ENCODE measurements around the gene USP10.

USP10 gene

DNA sequence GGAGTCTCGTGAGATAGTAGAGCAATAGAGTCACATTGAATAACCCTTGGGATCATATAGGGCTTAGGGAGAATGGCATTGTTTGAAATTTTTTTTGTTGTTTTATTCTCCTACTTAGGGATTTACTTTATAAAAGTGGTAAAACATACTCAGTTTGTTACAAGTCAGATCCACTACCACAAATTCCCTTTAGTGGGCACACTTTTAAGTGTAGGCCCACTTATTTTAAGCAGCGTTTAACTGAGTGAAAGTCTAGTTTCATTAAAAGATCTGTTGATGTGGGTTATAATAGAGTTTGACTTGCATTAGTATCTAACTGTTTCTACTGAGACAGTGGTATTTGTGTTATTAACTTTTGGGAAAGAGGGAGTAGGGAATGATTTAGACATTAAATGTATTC is 49.3 kb downstream of the USP10 start:
- DNase-seq (ENCODE audit: insufficient read length, low spot score) (no peak), FAIRE-seq (no peak)

GRCh38 chr16:84749815-84750214 is 50.0 kb downstream of the USP10 start:
- no peak for DNase-seq (ENCODE audit: insufficient read length, low spot score)
- no peak for FAIRE-seq

- DNase-seq (ENCODE audit: insufficient read length, low spot score) (no peak), FAIRE-seq (no peak)
Measured at GRCh38 chr16:84750575-84750974, 50.8 kb downstream of the USP10 start.

- DNase-seq (ENCODE audit: insufficient read length, low spot score) (no peak), FAIRE-seq (no peak)
Measured at GRCh38 chr16:84751241-84751640, 51.4 kb downstream of the USP10 start.

- FAIRE-seq, result peak; percentile 23
- no peak for DNase-seq (ENCODE audit: insufficient read length, low spot score)
Measured at GRCh38 chr16:84751947-84752346, 52.1 kb downstream of the USP10 start.

DNA sequence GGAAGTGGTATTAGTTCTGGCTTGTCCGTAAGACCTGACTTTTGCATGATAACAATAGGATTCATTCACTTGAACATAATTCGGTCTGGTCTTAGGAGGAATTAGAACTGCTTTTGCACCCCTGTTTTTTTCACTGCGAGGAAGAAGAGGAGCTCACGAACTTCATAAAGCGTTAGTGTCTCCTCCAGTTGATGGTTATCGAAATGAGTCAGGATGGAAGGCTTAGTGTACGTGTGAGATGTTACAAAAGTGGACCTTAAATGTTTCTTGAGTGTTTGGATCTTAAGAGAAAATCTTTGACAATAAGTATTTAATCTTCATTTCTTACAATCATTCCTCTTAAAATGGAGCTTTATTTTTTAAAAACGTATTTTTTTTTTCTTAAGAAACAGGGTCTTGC is 52.8 kb downstream of the USP10 start:
- FAIRE-seq, result no peak
- no peak for DNase-seq (ENCODE audit: insufficient read length, low spot score)

GRCh38 chr16:84753412-84754326 is 53.9 kb downstream of the USP10 start:
- DNase-seq (ENCODE audit: insufficient read length, low spot score) (no peak), FAIRE-seq (no peak)

- FAIRE-seq, result peak; percentile 96
- DNase-seq (ENCODE audit: insufficient read length, low spot score), result peak; percentile 42
Measured at GRCh38 chr16:84754353-84754856, 54.6 kb downstream of the USP10 start.

DNA sequence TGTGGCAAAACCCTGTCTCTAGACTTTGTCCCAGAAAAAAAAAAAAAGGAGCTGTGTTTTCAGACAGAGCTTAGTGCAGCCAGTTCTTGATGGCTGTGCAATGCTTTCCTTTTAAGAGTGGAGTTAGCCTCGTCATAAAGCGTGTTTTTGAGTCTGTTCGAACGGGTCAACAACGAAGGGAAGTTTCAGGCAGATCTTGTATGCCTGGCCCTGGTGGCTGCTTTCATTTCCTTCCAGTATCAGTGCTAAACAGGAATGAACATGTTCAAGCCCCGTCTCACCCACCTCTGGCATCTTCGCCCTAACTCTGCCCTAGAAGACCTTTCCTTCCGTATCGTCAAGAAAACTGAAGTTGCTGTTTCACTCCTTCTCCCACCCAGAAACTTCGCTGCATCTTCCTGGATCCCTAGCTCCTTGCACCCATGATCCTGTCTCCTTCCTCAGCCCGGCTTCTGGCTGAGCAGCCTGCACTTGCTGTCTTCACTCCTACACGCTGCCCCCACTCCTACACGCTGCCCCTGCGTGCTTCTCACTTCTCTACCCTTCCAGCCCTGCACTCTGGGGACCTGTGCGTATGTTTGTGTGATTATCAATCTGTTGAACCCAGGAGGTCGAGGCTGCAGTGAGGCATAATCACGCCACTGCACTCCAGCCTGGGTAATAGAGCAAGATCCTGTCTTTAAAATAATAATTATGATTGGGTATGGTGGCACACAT is 55.3 kb downstream of the USP10 start:
- no peak for FAIRE-seq
- DNase-seq (ENCODE audit: insufficient read length, low spot score), result no peak

- no peak for FAIRE-seq
- no peak for DNase-seq (ENCODE audit: insufficient read length, low spot score)
Measured at GRCh38 chr16:84756830-84757229, 57.0 kb downstream of the USP10 start.

DNA sequence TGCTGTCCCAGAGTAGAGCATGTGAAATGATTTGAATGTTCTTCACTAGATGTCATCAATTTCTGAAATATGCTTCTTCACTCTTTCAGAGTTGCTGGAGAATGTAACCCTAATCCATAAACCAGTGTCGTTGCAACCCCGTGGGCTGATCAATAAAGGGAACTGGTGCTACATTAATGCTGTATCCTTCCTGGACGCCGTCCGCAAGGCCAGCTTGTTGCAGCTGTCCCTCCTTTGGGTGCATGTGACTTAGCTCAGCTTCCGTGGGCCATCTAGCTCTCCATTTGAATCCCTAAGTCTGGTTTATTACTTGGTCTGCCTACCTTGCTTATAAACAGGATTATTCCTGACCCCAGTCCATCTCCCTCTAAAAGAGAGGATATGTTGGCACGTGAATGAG is 58.8 kb downstream of the USP10 start:
- DNase-seq (ENCODE audit: insufficient read length, low spot score), result no peak
- no peak for FAIRE-seq

GRCh38 chr16:84759061-84759460 is 59.3 kb downstream of the USP10 start:
- FAIRE-seq, result no peak

DNA sequence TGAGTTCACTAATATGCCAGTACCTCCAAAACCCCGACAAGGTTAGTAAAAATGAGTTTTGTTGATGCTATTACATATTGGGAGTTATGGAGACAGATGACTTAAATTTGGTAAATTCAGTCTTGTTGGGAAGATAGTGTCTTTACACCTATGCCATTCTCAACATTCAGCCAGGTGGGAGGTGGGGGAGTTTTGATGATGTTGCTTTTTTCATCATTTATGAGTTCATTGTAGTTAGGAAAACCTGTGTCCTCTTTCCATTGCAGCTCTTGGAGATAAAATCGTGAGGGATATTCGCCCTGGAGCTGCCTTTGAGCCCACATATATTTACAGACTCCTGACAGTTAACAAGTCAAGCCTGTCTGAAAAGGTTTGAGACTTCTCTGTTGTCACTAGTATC is 60.1 kb downstream of the USP10 start:
- DNase-seq (ENCODE audit: insufficient read length, low spot score) (no peak), FAIRE-seq (no peak)

More at GRCh38 chr16:84759061-84759460, 59.3 kb downstream of the USP10 start:
- DNase-seq (ENCODE audit: insufficient read length, low spot score), result no peak

DNA sequence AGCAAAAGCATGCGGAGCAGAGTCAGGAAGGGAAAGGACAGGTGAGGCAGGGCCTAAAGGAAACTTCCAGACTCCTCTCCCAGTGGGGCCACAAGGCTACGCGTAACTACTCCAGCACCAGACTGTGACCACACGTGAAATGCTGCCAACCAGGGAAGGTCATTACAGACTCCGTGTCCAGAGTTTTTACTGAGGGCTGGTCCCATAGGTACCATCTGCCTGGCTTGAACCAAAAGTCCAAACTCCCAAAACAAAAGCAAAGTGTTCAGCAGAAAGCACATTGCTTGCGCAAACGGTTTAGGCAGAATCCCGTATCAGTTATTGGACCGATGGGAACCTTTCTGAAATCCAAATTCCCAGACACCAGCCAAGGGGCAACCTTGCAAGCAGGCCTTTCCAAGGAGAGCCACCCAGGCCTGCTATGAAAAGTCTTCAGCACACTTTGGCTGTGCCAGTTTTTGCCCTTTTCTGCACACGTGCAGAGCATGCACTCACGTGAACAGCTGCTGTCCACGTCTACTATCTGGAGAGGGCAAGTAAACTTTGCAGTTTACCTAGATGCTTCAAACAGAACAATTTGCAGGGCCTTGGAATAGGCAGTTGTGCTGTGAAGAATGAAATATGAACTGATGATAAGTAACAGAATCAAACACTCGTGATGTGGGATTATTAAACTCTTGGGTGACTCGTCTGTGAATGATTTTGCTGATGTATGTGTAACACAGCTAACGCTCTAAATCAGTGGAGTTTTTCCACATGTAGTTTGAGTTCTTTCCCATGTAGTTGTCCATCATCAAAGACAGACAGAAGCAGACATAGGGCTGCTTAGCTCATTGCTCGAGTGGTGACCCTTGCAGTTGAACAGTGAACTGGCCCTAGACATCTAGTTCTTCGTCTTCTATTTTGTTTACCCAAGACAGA is 61.9 kb downstream of the USP10 start:
- DNase-seq (ENCODE audit: insufficient read length, low spot score), result no peak
- no peak for FAIRE-seq

DNA sequence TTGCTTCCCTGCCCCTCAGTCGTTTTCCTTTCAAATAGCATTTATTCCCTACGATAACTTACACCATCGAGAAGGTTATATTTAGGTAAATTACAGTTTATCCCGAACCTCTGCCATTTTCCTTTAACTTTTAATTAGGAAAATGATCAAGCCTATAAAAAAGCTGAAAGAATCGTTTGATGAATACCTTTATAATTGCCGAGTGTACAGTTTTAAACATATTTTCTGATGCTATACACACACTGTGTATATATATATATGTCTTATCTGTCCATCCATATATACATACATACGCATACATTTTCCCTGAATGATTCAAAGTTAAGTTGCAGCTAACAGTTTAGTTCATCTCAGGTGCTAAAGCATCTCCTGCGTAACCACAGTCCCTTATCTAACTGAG is 63.4 kb downstream of the USP10 start:
- no peak for FAIRE-seq

DNA sequence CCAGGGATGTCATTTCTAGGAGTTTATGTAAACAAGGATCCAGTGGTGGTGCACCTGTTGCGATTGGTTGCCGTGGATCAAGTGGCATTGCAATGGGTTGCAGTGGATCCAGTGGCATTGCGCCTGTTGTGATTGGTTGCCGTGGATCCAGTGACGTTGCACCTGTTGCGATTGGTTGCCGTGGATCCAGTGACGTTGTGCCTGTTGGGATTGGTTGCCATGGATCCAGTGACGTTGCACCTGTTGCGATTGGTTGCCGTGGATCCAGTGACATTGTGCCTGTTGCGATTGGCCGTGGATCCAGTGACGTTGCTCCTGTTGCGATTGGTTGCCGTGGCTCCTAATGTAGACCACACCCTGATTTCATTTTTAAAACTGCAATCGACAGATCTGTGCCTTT is 63.8 kb downstream of the USP10 start:
- DNase-seq (ENCODE audit: insufficient read length, low spot score) (no peak), FAIRE-seq (no peak)

More for the DNA sequence above, 63.4 kb downstream of the USP10 start:
- no peak for DNase-seq (ENCODE audit: insufficient read length, low spot score)

- DNase-seq (ENCODE audit: insufficient read length, low spot score) (no peak), FAIRE-seq (no peak)
Measured at GRCh38 chr16:84764970-84765369, 65.2 kb downstream of the USP10 start.

DNA sequence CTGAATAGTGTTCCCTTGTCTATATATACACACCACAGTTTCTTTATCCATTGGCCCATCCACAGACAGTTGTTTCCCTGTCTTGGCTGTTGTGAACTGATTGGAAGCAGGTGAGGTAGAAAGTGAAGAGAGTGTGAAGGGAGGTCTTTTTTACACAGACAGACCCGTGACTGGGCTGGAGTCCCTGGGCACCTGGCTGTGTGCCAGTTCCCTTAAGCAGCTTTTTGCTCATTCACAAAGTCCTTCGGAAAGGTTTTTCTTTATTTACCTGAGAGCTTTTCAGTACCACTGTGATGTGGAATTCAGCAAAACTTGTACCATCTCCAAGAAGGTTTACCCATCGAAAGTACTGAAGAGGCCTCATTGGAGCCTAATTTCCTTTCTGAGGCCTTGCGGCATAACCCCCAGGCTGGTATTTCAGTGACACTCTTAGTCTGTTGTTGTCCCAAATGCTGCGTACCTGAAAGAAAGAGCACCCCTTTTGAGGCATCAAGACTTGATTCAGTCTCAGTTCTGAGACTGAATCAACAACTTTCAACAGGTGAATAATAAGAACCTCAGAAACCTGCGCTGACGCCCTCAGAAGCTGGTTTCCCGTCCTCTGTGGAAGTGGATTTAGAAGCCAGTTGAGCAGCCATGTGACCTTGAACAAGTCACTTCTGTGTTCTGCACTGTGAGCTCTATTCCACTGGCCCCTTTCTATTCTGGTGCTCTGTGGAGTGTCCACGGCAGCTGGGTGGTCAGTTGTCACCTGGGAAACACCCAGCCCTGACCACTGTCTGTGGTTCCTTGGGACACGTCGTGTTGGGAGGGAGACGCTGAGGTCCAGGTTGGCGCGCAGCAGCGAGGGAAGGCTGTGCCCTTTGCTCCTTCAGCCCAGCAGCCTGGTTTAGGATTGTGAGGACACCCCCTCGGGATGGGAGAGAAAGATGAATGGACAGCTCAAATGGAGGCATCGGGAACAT is 66.1 kb downstream of the USP10 start:
- FAIRE-seq, result no peak

DNA sequence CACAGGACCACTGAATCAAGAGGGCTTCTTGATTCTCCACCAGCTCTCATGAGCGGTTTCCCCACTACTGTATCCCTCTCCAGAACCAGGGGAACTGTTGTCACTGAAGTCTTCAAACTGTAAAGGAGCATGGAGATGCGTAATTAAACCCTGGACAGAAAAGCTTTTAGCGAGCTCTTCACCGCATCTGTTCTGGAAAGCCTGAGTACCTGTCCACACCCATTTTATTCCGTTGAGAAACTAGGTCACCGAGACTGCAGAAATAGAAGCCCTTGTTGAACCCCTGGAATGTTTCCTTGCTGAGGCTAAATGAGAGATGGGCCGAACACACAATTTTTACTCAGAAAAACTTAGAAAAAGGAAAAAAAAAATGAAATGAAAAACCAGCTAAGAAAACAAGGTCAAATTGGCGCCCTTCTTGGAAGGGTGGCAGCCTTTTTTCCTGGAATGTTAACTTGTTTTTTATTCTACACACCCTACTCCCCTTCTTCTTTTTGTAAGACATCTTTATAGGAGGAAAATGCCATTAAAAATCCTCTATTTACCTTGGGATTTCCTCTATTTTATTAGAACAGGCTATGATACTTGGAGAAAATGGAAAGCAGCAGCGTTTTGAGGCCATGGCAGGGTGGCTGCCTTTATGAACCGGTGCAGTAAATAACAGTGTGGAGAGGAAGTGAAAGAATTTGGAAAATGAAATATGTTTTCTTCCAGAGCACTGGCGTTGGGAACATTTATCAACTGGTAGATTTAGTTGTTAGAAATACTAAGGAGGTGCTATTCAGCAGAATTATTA is 67.4 kb downstream of the USP10 start:
- FAIRE-seq, result no peak
- no peak for DNase-seq (ENCODE audit: insufficient read length, low spot score)

More for the DNA sequence above, 66.1 kb downstream of the USP10 start:
- no peak for DNase-seq (ENCODE audit: insufficient read length, low spot score)
